ENCODE data around the gene GYG2.
"Not testable (repeated sequence)": the region's sequence is repeated elsewhere in the genome, so short reads cannot be mapped to it uniquely, and the experiment has no call there.

DNA sequence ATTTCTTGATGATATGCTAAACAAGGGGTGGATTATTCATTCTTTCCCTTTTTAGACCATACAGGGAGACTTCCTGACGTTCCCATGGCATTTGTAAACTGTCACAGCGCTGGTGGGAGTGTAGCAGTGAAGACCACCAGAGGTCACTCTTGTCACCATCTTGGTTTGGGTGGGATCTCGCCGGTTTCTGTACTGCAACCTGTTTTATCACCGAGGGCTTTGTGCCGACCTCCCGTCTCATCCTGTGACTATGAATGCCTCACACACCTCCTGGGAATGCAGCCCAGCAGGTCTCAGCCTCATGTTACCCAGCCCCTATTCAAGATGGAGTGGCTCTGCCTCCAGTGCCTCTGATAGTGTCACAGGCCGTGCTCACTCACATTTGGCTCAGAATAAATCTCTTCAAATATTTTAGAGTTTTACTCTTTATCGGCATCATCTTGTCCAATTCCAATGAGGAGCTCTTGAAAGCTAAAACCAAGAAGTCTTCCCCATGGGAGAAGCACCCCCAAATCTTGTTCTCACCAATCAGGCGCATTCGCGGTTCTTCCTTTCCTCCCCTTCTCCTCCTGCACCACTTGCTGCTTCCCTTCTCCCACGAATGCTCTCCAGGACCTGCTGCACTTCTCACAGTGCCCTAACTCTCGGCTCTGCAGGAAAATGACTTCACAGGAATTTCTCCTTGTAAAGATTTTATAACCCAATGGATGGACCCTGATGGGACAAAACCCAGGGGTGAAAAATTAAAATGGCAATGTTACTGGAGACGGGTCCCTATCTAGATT lies 61.2 kb downstream of the GYG2 start:
- TF ChIP-seq, protein P1, sequence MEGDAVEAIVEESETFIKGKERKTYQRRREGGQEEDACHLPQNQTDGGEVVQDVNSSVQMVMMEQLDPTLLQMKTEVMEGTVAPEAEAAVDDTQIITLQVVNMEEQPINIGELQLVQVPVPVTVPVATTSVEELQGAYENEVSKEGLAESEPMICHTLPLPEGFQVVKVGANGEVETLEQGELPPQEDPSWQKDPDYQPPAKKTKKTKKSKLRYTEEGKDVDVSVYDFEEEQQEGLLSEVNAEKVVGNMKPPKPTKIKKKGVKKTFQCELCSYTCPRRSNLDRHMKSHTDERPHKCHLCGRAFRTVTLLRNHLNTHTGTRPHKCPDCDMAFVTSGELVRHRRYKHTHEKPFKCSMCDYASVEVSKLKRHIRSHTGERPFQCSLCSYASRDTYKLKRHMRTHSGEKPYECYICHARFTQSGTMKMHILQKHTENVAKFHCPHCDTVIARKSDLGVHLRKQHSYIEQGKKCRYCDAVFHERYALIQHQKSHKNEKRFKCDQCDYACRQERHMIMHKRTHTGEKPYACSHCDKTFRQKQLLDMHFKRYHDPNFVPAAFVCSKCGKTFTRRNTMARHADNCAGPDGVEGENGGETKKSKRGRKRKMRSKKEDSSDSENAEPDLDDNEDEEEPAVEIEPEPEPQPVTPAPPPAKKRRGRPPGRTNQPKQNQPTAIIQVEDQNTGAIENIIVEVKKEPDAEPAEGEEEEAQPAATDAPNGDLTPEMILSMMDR (IDR thresholded peaks at IDR 0.05): peak in 1 of 4 experiments; percentile 5
- TF ChIP-seq POLR2A, POLR2AphosphoS5 (IDR thresholded peaks at IDR 0.05): not testable (repeated sequence)

Measured in prostate gland (tissue), 2 donors.